NT2/D1 (cell line): Measurements from ENCODE around the gene PWP1.

ENCODE experiments used
- DNase-seq: peaks from one replicate; pipeline ENCODE4 v3.0.0-alpha.2; 2011; ENCODE audit warnings: low read depth, low spot score
- H3K27me3 ChIP-seq: 2 replicates; pipeline ENCODE4 v1.6.0; 2011; ENCODE audit warnings: mild to moderate bottlenecking; ENCODE audit not compliant: insufficient read length, insufficient read depth
- H3K36me3 ChIP-seq: 2 replicates; pipeline ENCODE4 v1.6.1; 2011; ENCODE audit warnings: mild to moderate bottlenecking, low read length, mixed read lengths; ENCODE audit not compliant: insufficient read depth, insufficient read length
- H3K4me1 ChIP-seq: 2 replicates; pipeline ENCODE4 v1.5.1; 2011; ENCODE audit not compliant: insufficient read depth, insufficient read length
- H3K4me3 ChIP-seq: 2 replicates; pipeline ENCODE4 v1.5.1; 2011; ENCODE audit warnings: low read depth; ENCODE audit not compliant: insufficient read length
- H3K9ac ChIP-seq: 2 replicates; pipeline ENCODE4 v1.6.0; 2011; ENCODE audit warnings: low read depth; ENCODE audit not compliant: insufficient read length
- H3K9me3 ChIP-seq: 2 replicates; pipeline ENCODE4 v1.5.1; 2011; ENCODE audit warnings: mild to moderate bottlenecking, low read length; ENCODE audit not compliant: insufficient read depth
- SUZ12 ChIP-seq: IDR thresholded peaks from 2 replicates; pipeline ENCODE4 v1.6.1; 2011; ENCODE audit not compliant: insufficient read length, insufficient read depth; ENCODE audit errors: extremely low read depth
- YY1 ChIP-seq: IDR thresholded peaks from 2 replicates; pipeline ENCODE4 v1.6.1; 2011; ENCODE audit not compliant: insufficient read length, insufficient read depth
- ZNF274 ChIP-seq: IDR thresholded peaks from 2 replicates; pipeline ENCODE4 v1.6.1; 2011; ENCODE audit warnings: mild to moderate bottlenecking, low read depth, low read length

PWP1 gene

GRCh38 chr12:107660235-107660634 lies 25.4 kb upstream of the PWP1 start:
- no peaks in the 10 kb centered on the region for H3K27me3 ChIP-seq
- H3K4me3 ChIP-seq: no peak overlapping the region
- H3K4me1 ChIP-seq: no peaks in the 10 kb centered on the region
- no peaks in the 10 kb centered on the region for H3K36me3 ChIP-seq
- no peaks in the 10 kb centered on the region for H3K9me3 ChIP-seq
- H3K9ac ChIP-seq: no peak overlapping the region
- no peak for TF ChIP-seq SUZ12
- TF ChIP-seq ZNF274: no peak
- TF ChIP-seq YY1: no peak
- no peak for DNase-seq

GRCh38 chr12:107660861-107661415 lies 24.7 kb upstream of the PWP1 start:
- TF ChIP-seq ZNF274 (no peak), YY1 (no peak), SUZ12 (no peak)
- Histone ChIP-seq H3K4me3 (no peak overlapping the region), H3K9me3 (no peaks in the 10 kb centered on the region), H3K9ac (no peak overlapping the region), H3K36me3 (no peaks in the 10 kb centered on the region), H3K27me3 (no peaks in the 10 kb centered on the region), H3K4me1 (no peaks in the 10 kb centered on the region)
- no peak for DNase-seq

- Histone ChIP-seq H3K4me3 (no peak overlapping the region), H3K9ac (no peak overlapping the region), H3K27me3 (no peaks in the 10 kb centered on the region), H3K9me3 (no peaks in the 10 kb centered on the region), H3K4me1 (no peaks in the 10 kb centered on the region), H3K36me3 (no peaks in the 10 kb centered on the region)
- DNase-seq: no peak
- TF ChIP-seq YY1 (no peak), ZNF274 (no peak), SUZ12 (no peak)
Measured at GRCh38 chr12:107661830-107662229, 23.8 kb upstream of the PWP1 start.

- H3K9me3 ChIP-seq: no peaks in the 10 kb centered on the region
- no peak overlapping the region for H3K9ac ChIP-seq
- no peaks in the 10 kb centered on the region for H3K4me1 ChIP-seq
- no peak overlapping the region for H3K4me3 ChIP-seq
- DNase-seq: no peak
- no peaks in the 10 kb centered on the region for H3K27me3 ChIP-seq
- no peaks in the 10 kb centered on the region for H3K36me3 ChIP-seq
- TF ChIP-seq SUZ12 (no peak), YY1 (no peak), ZNF274 (no peak)
Measured at GRCh38 chr12:107662484-107662883, 23.1 kb upstream of the PWP1 start.

GRCh38 chr12:107663277-107663676 lies 22.3 kb upstream of the PWP1 start:
- Histone ChIP-seq H3K4me1 (no peaks in the 10 kb centered on the region), H3K9me3 (no peaks in the 10 kb centered on the region), H3K4me3 (no peak overlapping the region), H3K9ac (no peak overlapping the region), H3K36me3 (no peaks in the 10 kb centered on the region), H3K27me3 (no peaks in the 10 kb centered on the region)
- no peak for TF ChIP-seq YY1
- no peak for TF ChIP-seq SUZ12
- no peak for TF ChIP-seq ZNF274
- DNase-seq: no peak

GRCh38 chr12:107666009-107666408 lies 19.6 kb upstream of the PWP1 start:
- TF ChIP-seq ZNF274 (no peak), SUZ12 (no peak), YY1 (no peak)
- Histone ChIP-seq H3K36me3 (no peaks in the 10 kb centered on the region), H3K9me3 (no peaks in the 10 kb centered on the region), H3K27me3 (no peaks in the 10 kb centered on the region), H3K4me1 (peaks cover 3% of the 10 kb centered on the region), H3K4me3 (no peak overlapping the region), H3K9ac (no peak overlapping the region)
- no peak for DNase-seq

GRCh38 chr12:107667464-107667863 lies 18.1 kb upstream of the PWP1 start:
- TF ChIP-seq ZNF274 (no peak), YY1 (no peak), SUZ12 (no peak)
- no peak for DNase-seq
- no peaks in the 10 kb centered on the region for H3K36me3 ChIP-seq
- H3K4me1 ChIP-seq: peaks cover 5% of the 10 kb centered on the region
- H3K9me3 ChIP-seq: no peaks in the 10 kb centered on the region
- no peak overlapping the region for H3K9ac ChIP-seq
- no peak overlapping the region for H3K4me3 ChIP-seq
- H3K27me3 ChIP-seq: no peaks in the 10 kb centered on the region
